ENCODE measurements around the gene PCMTD2. TPM values are rescaled to one million over a fixed set of nuclear protein-coding genes. Genes with fewer than 3 reads are reported as not detected.
"Not testable (repeated sequence)": the region's sequence is repeated elsewhere in the genome, so short reads cannot be mapped to it uniquely, and the experiment has no call there.

Gene PCMTD2
- total RNA-seq, 1 experiment from 2014 or later: 39.1 TPM

- DNase-seq (ENCODE audit: low read depth): peak; percentile 96
Measured at GRCh38 chr20:64224351-64225170, 31.0 kb upstream of the PCMTD2 start.

GRCh38 chr20:64225171-64225595 is 30.4 kb upstream of the PCMTD2 start:
- peak; percentile 11 for DNase-seq (ENCODE audit: low read depth)

GRCh38 chr20:64225828-64226598 is 29.5 kb upstream of the PCMTD2 start:
- DNase-seq (ENCODE audit: low read depth): no peak

- no peak for DNase-seq (ENCODE audit: low read depth)
Measured at GRCh38 chr20:64226686-64227580, 28.6 kb upstream of the PCMTD2 start.

- no peak for DNase-seq (ENCODE audit: low read depth)
Measured at GRCh38 chr20:64228086-64228653, 27.4 kb upstream of the PCMTD2 start.

- DNase-seq (ENCODE audit: low read depth): no peak
Measured at GRCh38 chr20:64228751-64229506, 26.6 kb upstream of the PCMTD2 start.

- no peak for DNase-seq (ENCODE audit: low read depth)
Measured at GRCh38 chr20:64229507-64230061, 26.0 kb upstream of the PCMTD2 start.

GRCh38 chr20:64230461-64231145 is 24.9 kb upstream of the PCMTD2 start:
- no peak for DNase-seq (ENCODE audit: low read depth)

- no peak for DNase-seq (ENCODE audit: low read depth)
Measured at GRCh38 chr20:64231621-64232550, 23.7 kb upstream of the PCMTD2 start.

GRCh38 chr20:64232794-64233193 is 22.8 kb upstream of the PCMTD2 start:
- no peak for DNase-seq (ENCODE audit: low read depth)

GRCh38 chr20:64233725-64234124 is 21.8 kb upstream of the PCMTD2 start:
- no peak for DNase-seq (ENCODE audit: low read depth)

- DNase-seq (ENCODE audit: low read depth): no peak
Measured at GRCh38 chr20:64234291-64234791, 21.2 kb upstream of the PCMTD2 start.

GRCh38 chr20:64234921-64235565 is 20.5 kb upstream of the PCMTD2 start:
- not testable (repeated sequence) for DNase-seq (ENCODE audit: low read depth)

GRCh38 chr20:64236137-64237088 is 19.1 kb upstream of the PCMTD2 start:
- no peak for DNase-seq (ENCODE audit: low read depth)

- no peak for DNase-seq (ENCODE audit: low read depth)
Measured at GRCh38 chr20:64237316-64237715, 18.2 kb upstream of the PCMTD2 start.

- no peak for DNase-seq (ENCODE audit: low read depth)
Measured at GRCh38 chr20:64238115-64238825, 17.3 kb upstream of the PCMTD2 start.
